KBM-7 (cell line): ENCODE measurements around the gene ABCG1.

ENCODE experiments used
- DNase-seq: peaks from one replicate; pipeline ENCODE4 v3.0.0-alpha.2; 2015
- in situ Hi-C: fragments of 300-500 bp; cut with MboI; formaldehyde crosslinking; loops from 2 replicates; pipeline ENCODE4 v1.14.3; 2020; ENCODE audit warnings: low sequenced_read_pairs, low pct_unique_long_range_greater_than_20kb, mixed read lengths

The ABCG1 gene

DNA sequence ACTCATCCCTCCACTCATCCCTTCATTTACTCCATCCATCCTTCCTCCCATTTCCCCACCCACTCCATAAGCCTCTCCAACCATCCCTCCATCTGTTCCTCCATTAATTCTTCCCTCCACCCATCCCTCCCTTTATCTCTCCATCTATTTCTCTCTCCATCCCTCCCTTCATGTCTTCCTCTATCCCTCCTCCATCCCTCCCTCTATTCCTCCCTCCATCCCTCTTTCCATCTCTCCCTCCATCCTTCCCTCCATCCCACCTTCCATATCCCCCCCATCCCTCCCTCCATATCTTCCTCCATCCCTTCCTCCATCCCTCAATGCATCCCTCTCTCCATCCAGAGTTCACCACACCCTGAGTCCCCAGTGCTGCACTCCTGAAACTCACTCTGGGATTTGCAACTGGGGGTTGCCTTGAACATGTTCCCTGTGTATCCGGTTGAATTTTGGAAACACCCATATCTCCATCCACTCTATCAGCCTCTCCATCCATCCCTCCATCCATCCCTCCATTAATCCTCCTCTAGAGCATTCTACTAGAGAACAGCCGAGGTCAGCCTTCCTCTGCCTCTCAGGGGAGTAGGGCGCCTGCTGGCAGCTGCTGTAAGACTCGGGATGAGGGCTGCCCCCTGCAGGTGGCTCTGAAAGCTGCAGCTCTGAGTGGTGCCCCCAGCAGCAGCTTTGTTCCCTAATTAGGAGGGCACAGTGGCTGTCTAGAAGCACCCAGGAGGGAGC is 39.4 kb downstream of the ABCG1 start:
- in situ Hi-C loops: no loop called here
- DNase-seq: peak; percentile 79

DNA sequence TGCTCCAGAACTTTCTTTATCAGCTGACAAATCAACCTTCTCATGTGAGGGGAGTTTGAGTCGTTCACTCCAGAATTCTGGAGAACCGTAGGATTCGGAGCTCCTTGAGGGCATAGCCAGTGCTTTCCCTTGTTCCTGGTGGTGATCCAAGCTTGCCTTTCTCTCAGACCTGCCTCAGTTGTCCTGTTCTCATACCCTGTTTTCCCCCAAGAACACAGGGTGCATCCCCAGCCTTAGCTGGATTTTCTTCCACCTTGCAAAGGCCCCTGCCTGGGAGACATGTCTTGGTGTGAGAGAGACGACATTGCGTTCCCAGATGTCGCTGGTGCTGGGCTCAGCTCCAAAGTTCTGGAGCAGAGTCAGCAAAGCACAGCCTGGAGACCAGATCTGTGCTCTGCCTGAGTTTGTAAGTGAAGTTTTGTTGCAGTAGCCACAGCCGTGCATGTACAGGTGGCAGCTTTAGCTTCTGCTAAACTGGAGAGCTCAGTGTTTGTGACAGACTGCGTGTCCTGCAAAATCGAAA is 40.0 kb downstream of the ABCG1 start:
- in situ Hi-C loops: no loop called here
- DNase-seq: no peak

DNA sequence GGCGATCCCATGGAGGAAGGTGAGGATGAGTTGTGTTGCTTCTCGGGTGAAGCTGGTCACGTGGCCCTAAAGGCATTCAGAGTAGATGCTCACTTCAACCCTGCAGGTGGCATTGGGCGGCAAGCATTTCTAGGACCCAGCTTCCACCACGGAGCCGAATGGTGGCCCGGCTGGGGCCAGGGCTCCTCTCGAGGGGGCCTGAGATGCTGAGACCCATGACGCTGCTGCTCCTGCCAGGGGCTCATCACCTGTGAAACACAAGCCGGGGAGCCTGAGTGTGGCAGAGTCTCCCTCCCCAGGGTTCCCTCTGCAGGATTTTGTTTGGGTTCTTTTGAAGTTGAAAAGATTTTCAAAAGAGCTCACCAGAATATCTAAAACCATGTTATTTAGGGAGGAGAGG is 41.2 kb downstream of the ABCG1 start:
- DNase-seq: no peak
- in situ Hi-C loops: no loop called here

DNA sequence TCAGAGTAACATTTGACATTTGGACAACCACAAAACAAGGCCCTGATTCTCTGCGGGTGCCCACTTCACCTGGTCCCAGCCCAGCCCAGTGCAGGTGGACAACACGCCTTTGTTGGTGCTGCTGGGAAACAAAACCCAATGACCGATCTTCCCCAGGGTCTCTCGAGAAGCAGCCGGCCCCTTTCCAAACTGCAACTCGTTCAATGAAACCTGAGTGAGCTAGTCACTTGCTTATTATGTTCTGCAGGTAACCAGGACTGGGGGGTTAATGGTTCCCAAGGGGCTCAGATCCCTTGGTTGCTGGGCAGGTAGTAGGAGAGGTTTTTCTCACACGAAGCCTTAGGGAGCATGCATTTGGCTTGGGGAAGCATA is 42.9 kb downstream of the ABCG1 start:
- no peak for DNase-seq
- in situ Hi-C loops: no loop called here

DNA sequence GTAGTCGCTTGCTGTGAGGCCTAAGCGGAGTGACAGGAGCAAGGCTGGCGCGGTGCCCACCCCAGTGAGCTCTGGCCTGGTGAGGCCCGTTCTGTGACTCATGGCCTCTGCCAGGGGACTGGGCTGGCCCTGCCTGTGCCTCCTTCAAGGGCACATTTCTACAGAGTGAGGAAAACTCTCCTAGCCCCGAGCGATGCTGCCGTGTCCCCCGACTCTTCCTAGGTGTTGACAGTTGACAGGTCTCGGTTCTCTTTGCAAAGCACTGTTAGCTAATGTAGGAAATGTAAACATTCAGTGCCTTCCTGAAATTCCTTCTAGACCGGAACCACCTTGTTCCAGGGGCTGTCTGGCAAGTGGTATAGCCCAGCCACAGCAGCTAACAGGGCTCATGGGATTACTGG is 43.9 kb downstream of the ABCG1 start:
- in situ Hi-C loops: no loop called here
- DNase-seq: no peak

DNA sequence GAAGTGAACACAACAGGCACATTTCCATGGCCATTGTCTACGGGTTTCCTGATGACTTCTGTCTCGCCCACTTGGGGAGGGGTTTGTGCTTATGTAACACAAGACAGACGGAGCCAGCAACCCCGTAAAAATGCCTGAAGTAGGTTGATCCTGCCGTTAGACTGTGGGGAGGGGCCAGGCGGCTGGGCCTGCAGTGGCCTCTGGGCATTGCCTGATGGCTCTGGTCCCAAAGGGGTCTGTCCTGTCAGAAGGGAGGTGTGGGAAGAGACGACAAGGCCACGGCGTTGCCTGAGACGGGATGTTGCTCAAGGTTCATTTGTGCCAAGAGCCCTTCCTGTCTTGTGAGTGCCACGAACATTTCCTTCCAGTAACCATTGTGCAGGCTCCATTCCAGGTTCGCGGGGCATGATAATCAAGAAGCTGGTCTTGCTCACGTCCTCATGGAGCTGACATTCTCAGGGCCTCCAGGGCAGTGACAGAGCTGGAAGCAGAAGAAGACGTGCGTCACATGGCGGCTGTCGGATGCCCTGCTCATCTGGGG is 44.7 kb downstream of the ABCG1 start:
- DNase-seq: no peak

DNA sequence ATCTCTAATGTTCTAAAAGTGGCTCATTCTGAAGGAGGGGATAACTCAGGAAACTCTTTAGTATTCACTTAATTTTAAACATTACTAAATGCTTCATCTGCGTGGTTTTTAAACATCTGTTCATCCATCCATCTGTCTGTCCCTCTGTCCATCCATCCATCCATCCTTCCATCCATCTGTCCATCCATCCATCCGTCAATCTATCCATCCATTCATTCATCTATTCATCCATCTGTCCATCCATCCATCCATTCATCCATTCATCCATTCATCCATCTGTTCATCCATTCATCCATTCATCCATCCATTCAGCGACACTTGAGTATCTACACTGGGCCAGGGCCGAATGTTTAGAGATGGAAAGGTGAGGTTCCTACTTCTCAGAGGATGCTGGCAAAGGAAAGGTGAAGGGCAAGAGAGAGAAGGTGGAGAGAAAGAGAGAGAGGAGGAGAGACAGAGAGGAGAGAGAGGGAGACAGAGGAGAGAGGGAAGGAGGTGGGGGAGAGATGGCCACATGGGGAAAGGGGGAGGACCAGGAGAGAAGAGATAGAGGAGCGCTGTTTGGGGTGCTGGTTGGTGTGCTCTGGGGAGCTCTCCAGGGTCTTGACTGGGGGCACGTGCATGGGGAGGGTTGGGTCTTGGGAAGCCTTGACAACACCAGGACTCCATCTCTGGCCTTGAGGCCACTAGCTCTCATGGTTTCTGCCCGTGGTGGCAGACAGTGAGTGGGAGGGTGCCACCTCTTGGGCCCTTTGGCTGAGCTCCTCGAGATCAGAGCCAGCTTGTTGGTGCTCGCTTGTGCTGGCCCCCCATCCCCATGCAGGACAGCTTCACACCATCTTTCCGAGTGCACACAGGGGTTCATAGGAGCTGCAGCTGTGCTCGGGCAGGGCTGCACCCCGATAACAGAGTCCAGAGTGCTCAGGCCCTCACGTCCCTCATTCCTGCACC is 45.6 kb downstream of the ABCG1 start:
- in situ Hi-C loops: no loop called here

More for the DNA sequence above, 44.7 kb downstream of the ABCG1 start:
- in situ Hi-C loops: no loop called here

DNA sequence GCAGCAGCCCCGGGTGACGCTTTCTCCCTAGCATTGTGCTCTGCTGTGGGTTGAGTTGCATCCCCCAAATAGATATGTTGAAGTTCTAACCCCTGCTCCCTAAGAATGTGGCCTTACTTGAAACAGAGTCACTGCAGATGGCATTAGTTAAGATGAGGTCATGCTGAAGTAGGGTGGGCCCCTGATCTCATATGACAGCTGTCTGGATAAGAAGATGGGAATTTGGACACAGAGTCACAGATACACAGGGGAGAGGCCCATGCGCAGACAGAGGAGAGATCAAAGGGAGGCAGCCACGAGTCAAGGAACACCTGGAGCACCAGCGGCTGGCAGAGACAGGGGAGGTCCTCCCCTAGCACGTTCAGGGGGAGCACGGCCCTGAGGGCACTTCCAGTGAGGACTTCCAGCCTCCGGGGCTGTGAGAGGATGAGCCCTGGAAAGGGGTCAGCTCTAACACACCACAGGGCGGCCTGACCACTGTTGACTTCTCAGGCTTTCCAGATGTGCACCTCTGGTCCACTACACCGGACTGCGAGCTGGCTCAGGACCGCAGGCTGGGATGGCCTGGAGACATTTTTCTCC is 46.4 kb downstream of the ABCG1 start:
- in situ Hi-C loops: no loop called here
- DNase-seq: no peak

More for the DNA sequence above, 45.6 kb downstream of the ABCG1 start:
- DNase-seq: no peak

DNA sequence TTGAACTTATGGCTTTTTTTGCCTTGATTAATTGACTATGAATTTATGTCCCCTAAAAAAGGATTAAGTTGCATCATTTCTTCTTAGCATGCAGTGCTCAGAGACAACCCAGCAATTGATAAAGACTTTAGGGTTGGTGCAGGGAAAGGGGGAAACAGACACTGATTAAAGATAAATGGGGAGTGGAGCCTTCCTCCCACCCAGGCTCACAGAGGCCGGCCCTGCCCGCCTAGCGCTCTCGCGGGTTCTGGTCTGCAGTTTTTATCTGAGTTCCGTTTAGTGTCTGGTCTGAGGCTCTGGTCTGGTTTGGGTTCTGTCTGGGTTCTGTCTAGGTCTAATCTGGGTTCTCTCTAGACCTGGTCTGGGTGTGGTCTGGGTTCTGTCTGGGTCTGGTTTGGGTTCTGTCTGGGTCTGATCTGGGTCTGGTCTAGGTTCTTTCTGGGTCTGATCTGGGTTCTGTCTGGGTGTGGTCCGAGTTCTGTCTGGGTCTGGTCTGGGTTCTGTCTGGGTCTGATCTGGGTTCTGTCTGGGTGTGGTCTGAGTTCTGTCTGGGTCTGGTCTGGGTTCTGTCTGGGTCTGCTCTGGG is 48.1 kb downstream of the ABCG1 start:
- in situ Hi-C loops: no loop called here
- DNase-seq: no peak

DNA sequence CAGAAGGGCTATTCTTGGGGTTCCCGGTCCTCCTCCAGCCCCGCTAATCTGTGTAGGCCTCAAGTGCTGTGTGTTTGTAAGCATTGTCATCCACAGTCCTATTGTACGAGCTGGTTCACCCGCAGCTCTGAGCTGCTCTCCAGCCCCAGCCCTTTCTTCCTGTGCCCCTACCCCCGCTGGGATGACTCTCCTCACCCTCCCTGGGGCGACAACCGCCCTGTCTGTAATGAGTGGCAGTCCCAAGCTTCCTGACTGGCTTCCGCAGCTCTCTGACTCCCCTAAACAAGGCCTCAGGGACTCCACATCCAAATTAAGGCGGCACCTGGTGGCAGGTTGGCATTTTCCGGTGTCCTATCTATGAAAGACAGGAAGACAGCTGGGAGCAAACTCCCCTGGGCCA is 50.4 kb downstream of the ABCG1 start:
- in situ Hi-C loops: no loop called here
- no peak for DNase-seq

DNA sequence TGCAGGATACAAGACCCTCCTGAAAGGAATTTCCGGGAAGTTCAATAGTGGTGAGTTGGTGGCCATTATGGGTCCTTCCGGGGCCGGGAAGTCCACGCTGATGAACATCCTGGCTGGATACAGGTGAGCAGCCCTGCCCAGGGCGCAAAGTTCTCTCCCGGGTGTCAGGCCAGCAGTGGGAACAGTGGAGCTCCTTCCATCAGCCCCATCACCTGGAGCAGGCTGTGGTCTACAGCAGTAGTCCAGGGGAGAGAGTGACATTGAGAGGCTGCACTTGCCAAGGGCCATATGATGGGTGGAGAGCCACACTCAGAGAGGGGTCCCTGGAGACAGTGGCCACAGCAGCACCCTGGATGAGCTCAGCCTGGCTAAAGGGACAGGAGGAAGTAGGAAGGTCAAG is 52.1 kb downstream of the ABCG1 start:
- in situ Hi-C loops: no loop called here
- DNase-seq: no peak

DNA sequence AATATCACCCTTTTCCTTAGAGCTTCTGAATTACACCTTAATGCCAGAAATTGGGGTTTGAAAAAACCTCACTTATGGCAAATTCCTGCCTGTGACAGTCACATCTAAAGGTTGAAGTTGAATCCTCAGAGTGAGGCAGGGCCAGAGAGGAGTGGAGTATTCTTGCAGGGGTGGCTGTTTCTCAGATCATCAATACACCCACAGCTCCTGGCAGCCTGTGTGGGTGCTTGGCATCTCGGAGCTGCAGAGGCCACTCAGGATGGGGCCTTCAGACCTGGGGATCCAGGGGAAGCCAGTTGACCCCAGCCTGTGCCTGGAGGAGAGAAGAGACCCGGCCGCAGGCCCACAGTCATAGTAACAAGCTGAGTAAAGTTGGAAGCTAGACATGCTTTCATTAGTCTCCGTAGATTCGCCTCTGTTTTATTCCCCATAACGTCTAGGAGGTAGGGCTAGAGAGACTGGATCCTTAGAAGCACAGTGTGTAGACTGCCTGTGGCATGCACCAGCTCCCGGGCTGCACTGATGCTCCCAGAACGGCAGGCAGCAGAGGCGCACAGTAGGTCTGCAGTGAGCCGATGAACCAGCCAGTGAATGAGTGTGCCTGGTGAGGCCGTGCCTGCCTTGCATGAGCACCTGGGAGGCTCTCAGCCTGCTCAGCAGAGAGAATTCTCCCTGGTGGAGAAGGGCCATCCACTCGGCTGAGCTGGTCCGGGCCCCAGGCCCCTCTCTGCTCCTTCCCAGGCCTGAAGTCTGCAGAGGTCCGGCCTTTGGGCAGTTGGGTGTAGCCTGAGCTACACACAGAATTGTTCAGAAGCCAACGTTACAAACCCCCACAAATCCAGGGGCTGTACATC is 53.4 kb downstream of the ABCG1 start:
- DNase-seq: no peak
- in situ Hi-C loops: no loop called here

DNA sequence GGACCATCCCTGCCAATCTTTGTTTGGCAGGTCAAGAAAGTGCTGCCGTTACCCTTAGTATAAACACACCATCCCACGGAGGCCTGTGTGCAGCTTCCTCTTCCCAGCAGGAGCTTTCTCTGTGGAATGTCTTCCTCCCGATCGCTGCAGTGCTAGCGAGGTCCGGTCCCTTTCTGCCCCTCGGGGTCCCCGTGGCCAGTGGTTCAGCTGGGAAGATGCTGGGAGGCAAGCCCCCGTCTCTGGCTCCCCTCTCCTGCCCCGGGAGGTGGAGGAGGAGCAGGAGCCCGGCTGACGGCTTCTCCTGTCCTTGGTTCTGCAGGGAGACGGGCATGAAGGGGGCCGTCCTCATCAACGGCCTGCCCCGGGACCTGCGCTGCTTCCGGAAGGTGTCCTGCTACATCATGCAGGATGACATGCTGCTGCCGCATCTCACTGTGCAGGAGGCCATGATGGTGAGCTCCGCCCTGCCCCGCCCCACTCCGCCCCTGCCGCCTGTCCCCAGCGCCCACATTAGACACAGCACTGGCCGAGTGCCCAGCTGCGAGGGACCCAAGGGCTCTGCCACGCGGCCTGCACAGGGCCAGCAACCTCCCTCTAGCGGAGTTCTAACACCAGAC is 54.2 kb downstream of the ABCG1 start:
- DNase-seq: no peak
- in situ Hi-C loops: no loop called here

DNA sequence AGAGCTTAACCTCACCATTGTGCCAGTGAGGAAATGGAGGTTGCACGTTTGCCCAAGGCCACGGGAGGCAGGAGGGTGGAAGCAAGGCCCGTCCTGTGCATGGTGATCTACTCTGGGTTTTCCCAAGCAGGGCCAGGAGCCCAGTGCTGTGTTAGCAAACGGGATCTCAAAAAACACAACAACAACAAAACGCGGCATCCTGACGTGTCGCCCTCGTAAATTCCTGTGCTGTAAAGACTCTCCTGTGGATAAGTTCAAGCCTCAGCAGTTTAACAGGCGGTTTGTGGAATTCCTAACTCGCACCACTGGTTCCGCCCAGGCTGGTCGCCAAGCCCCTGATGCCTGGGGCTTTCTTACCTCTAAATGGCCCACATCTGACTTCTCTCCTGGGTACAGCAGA is 57.1 kb downstream of the ABCG1 start:
- in situ Hi-C loops: no loop called here
- DNase-seq: no peak

DNA sequence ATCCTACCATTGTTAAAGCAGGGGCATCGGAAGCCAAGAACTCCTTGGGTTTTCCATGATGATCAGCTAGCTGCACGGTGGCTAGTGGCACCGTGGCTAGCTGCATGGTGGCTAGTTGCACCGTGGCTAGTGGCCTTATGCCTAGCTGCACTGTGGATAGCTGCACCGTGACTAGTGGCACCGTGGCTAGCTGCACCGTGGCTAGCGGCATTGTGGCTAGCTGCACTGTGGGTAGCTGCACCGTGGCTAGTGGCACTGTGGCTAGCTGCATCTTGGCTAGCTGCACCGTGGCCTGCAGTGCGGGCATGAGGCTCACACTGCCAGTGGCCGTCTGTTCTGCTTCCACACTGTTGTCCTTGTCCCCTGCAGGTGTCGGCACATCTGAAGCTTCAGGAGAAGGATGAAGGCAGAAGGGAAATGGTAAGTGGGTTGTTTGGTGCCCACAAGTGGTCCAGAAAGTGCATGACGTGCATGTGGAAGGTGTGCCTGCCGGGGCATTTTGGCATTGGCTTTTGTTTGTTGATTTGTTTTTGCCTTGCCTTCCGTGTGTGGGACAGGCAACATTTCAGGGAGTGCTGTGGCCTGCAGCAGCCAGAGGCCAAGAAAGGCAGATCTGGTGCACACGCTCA is 57.7 kb downstream of the ABCG1 start:
- in situ Hi-C loops: no loop called here
- no peak for DNase-seq

DNA sequence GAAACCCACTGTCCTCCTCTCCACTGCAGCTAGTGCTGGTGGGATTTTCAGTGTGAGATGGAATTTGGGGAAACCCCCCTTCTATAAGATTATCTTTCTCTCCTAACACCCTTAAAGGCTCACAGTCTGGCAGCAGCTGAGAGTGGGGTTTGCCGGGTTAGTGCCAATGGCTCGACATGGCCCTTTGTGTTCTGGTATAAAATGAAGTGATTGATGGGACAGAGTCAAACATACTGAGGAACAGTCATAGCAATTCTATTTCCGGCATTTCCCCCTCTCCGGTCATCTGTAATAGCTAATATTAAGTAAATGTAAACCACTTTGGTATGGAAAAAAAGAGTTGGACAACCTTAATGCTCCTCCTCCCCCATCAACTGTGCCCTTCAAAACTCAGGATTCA is 58.7 kb downstream of the ABCG1 start:
- DNase-seq: no peak
- in situ Hi-C loops: no loop called here

DNA sequence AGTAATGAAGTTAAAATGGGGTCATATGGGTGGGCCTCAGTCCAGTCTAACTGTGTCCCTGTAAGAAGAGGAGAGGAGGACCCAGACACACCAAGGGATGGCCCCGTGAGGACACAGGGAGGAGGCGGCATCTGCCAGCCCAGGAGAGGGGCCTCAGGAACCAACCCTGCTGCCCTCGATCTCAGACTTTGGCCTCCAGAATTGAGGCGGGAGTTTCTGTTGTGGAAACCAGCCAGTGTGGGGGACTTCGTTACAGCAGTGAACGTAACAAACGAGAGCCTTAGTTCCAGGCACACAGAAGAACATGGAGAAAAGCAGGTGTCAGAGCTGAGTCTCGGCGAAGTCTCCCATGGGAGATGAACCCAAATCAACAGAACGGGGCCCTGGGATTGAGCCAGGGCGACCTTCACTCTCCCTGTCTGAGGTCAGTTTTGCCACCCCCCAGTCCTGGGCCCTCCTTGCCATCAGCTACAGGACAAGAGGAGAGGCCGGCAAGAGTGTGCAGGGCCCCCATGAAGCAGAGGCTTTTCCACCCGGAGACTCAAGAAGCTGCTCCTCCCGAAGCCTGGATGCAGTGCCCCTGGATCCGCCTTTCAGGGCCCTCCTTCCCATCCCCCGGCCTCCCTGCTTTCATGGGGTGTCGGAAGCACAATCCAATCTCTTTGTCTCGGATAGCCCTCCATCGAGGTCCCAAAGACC is 59.7 kb downstream of the ABCG1 start:
- in situ Hi-C loops: no loop called here
- DNase-seq: no peak
